SU-DHL-6 (cell line): ENCODE measurements around the gene ZNF605.
A peak's percentile ranks its signal among the peaks of the same experiment; 100 is the strongest.
"Not testable (repeated sequence)": the region's sequence is repeated elsewhere in the genome, so short reads cannot be mapped to it uniquely, and the experiment has no call there.

Experiments
- H2AFZ ChIP-seq: fragments of 200-600 bp; sonication (generic); 2 replicates; pipeline ENCODE4 v1.6.1; 2014; ENCODE audit warnings: low read depth, mild to moderate bottlenecking, moderate library complexity, mixed read lengths, antibody characterized with exemption, low read length; ENCODE audit not compliant: severe bottlenecking
- H3F3A ChIP-seq: fragments of 200-600 bp; shearing (Covaris generic); 2 replicates; pipeline ENCODE4 v1.6.0; 2016; ENCODE audit warnings: antibody characterized with exemption, mild to moderate bottlenecking; ENCODE audit not compliant: insufficient read depth
- H3K27ac ChIP-seq: fragments of 200-600 bp; sonication (generic); 2 replicates; pipeline ENCODE4 v1.5.1; 2016; ENCODE audit warnings: low read depth, mild to moderate bottlenecking, low read length, moderate library complexity, mixed read lengths
- H3K27me3 ChIP-seq: fragments of 200-600 bp; sonication (generic), shearing (Covaris generic); 2 replicates; pipeline ENCODE4 v1.6.0; 2014; ENCODE audit warnings: mild to moderate bottlenecking, low read length
- H3K36me3 ChIP-seq: fragments of 200-600 bp; sonication (generic); 2 replicates; pipeline ENCODE4 v1.6.1; 2014; ENCODE audit warnings: mild to moderate bottlenecking, low read length, mixed read lengths
- H3K4me2 ChIP-seq: fragments of 300-600, 200-600 bp; shearing (Covaris generic), sonication (generic); 2 replicates; pipeline ENCODE4 v1.6.0; 2014; ENCODE audit warnings: low read length, low read depth, mild to moderate bottlenecking; ENCODE audit not compliant: poor library complexity, severe bottlenecking
- H3K4me3 ChIP-seq: fragments of 200-600 bp; sonication (generic); 2 replicates; pipeline ENCODE4 v1.5.1; 2014; ENCODE audit warnings: antibody characterized with exemption, low read length, mild to moderate bottlenecking, mixed read lengths; ENCODE audit not compliant: insufficient read depth, poor library complexity, severe bottlenecking
- H3K79me2 ChIP-seq: fragments of 200-600 bp; sonication (generic); 2 replicates; pipeline ENCODE4 v1.6.1; 2014; ENCODE audit warnings: mild to moderate bottlenecking, low read length, moderate library complexity; ENCODE audit not compliant: insufficient read depth
- H3K9ac ChIP-seq: fragments of 200-600 bp; sonication (generic); 2 replicates; pipeline ENCODE4 v1.7.0; 2014; ENCODE audit warnings: mild to moderate bottlenecking, low read length
- H3K9me2 ChIP-seq: fragments of 200-600 bp; sonication (generic); replicated peaks from 2 replicates; pipeline ENCODE4 v1.6.1; 2014; ENCODE audit warnings: low read length; ENCODE audit not compliant: insufficient read depth
- H3K9me3 ChIP-seq: fragments of 200-600 bp; sonication (generic); 2 replicates; pipeline ENCODE4 v1.6.1; 2014; ENCODE audit warnings: low read length, mixed read lengths; ENCODE audit not compliant: insufficient read depth
- H4K20me1 ChIP-seq: fragments of 200-600 bp; sonication (generic); 2 replicates; pipeline ENCODE4 v1.6.1; 2014; ENCODE audit warnings: low read depth, mild to moderate bottlenecking, antibody characterized with exemption, low read length, moderate library complexity, mixed read lengths
- EZH2phosphoT487 ChIP-seq: fragments of 200-600 bp; sonication (generic), shearing (Covaris generic); conservative IDR thresholded peaks from 2 replicates; pipeline ENCODE4 v1.6.1; 2018; ENCODE audit warnings: mild to moderate bottlenecking, antibody characterized with exemption, low read length, moderate library complexity, mixed read lengths
- TF ChIP-seq, protein P1 (sequence below): fragments of 200-600 bp; sonication (generic); IDR thresholded peaks from one replicate; pipeline ENCODE4 v1.5.1; 2017; ENCODE audit warnings: antibody characterized with exemption, mild to moderate bottlenecking, low read length, moderate library complexity; ENCODE audit not compliant: insufficient read depth, poor library complexity, severe bottlenecking

The ZNF605 gene

GRCh38 chr12:132908145-132909029, 47.7 kb downstream of the ZNF605 start:
- Histone ChIP-seq H3K36me3 (no peaks in the 10 kb centered on the region), H3K27ac (no peak overlapping the region), H3K9me2 (no peaks in the 10 kb centered on the region), H3K27me3 (no peaks in the 10 kb centered on the region), H2AFZ (no peak overlapping the region), H3K4me3 (no peak overlapping the region), H3F3A (no peaks in the 10 kb centered on the region), H3K9me3 (peaks cover 6% of the 10 kb centered on the region; the same call in 1 of the 2 replicates), H3K79me2 (no peaks in the 10 kb centered on the region), H3K4me2 (no peak overlapping the region), H3K9ac (no peak overlapping the region), H4K20me1 (no peaks in the 10 kb centered on the region)
- TF ChIP-seq, protein P1, sequence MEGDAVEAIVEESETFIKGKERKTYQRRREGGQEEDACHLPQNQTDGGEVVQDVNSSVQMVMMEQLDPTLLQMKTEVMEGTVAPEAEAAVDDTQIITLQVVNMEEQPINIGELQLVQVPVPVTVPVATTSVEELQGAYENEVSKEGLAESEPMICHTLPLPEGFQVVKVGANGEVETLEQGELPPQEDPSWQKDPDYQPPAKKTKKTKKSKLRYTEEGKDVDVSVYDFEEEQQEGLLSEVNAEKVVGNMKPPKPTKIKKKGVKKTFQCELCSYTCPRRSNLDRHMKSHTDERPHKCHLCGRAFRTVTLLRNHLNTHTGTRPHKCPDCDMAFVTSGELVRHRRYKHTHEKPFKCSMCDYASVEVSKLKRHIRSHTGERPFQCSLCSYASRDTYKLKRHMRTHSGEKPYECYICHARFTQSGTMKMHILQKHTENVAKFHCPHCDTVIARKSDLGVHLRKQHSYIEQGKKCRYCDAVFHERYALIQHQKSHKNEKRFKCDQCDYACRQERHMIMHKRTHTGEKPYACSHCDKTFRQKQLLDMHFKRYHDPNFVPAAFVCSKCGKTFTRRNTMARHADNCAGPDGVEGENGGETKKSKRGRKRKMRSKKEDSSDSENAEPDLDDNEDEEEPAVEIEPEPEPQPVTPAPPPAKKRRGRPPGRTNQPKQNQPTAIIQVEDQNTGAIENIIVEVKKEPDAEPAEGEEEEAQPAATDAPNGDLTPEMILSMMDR, result no peak
- no peak for TF ChIP-seq EZH2phosphoT487

GRCh38 chr12:132907789-132908144, 48.3 kb downstream of the ZNF605 start:
- not testable (repeated sequence) for H3K9me2 ChIP-seq, H3K9me3 ChIP-seq, H2AFZ ChIP-seq, H3K4me2 ChIP-seq, H3F3A ChIP-seq, H4K20me1 ChIP-seq, H3K27ac ChIP-seq, H3K9ac ChIP-seq, H3K36me3 ChIP-seq, H3K27me3 ChIP-seq, H3K79me2 ChIP-seq, H3K4me3 ChIP-seq

GRCh38 chr12:132907216-132907615, 48.9 kb downstream of the ZNF605 start:
- Histone ChIP-seq H3K4me3 (no peak overlapping the region), H3F3A (no peaks in the 10 kb centered on the region), H3K36me3 (no peaks in the 10 kb centered on the region), H3K27ac (no peak overlapping the region), H4K20me1 (no peaks in the 10 kb centered on the region), H2AFZ (no peak overlapping the region), H3K27me3 (no peaks in the 10 kb centered on the region), H3K4me2 (no peak overlapping the region), H3K9me3 (peaks cover 6% of the 10 kb centered on the region; the same call in 1 of the 2 replicates), H3K9ac (no peak overlapping the region), H3K9me2 (no peaks in the 10 kb centered on the region), H3K79me2 (no peaks in the 10 kb centered on the region)
- TF ChIP-seq, protein P1, result no peak
- no peak for TF ChIP-seq EZH2phosphoT487

- H3K4me2 ChIP-seq, result no peak overlapping the region
- no peaks in the 10 kb centered on the region; the same call in 1 of the 2 replicates for H3K9me3 ChIP-seq
Measured at GRCh38 chr12:132904718-132905328, 51.3 kb downstream of the ZNF605 start.

More at GRCh38 chr12:132904718-132905328, 51.3 kb downstream of the ZNF605 start:
- TF ChIP-seq EZH2phosphoT487, result no peak
- TF ChIP-seq, protein P1, result peak; percentile 49
- no peaks in the 10 kb centered on the region for H3F3A ChIP-seq
- H3K79me2 ChIP-seq, result no peaks in the 10 kb centered on the region
- H3K9me2 ChIP-seq, result no peaks in the 10 kb centered on the region
- H2AFZ ChIP-seq, result no peak overlapping the region
- no peak overlapping the region for H3K4me3 ChIP-seq
- no peaks in the 10 kb centered on the region for H4K20me1 ChIP-seq
- H3K27me3 ChIP-seq, result no peaks in the 10 kb centered on the region
- no peak overlapping the region for H3K9ac ChIP-seq
- no peaks in the 10 kb centered on the region for H3K36me3 ChIP-seq
- H3K27ac ChIP-seq, result no peak overlapping the region
